UCSD-AML1 (cell line): Measurements from ENCODE around the gene SNHG17.

ENCODE experiments used
- DNase-seq: peaks from one replicate; lab custom pipeline; 2025; ENCODE audit not compliant: unreplicated experiment; lab: John Stamatoyannopoulos, UW

Gene SNHG17

DNA sequence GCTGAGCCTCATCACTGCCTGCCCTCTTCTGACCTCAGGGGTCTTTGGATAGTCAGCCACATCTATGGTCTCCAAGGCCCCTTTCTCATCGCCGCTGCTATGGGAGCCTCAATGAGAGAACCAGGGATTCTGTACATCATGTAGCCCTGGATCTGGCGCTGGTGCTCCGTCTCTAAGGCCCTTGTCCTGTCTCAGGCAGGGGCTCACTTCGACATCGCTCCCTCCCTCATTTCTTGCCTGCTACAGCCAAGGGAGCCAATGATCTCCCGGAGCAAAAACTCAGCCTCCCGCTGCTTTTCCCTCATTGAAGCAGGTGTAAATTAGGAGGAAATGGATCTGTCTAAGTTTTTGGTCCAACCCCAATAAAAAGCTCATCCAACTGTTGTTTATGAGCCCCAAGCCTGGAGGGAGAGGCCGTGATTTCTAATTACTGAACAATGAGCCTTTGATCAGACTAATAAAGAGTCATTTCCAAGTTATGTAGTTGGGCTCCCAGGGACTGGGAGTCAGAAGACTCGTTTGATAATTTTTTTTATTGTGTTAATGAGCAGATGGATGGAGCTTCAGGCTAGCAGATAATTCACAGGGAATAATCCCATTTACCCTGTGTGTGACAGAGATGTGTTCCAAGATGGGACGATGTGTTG is 58.0 kb downstream of the SNHG17 start:
- no peak for DNase-seq

DNA sequence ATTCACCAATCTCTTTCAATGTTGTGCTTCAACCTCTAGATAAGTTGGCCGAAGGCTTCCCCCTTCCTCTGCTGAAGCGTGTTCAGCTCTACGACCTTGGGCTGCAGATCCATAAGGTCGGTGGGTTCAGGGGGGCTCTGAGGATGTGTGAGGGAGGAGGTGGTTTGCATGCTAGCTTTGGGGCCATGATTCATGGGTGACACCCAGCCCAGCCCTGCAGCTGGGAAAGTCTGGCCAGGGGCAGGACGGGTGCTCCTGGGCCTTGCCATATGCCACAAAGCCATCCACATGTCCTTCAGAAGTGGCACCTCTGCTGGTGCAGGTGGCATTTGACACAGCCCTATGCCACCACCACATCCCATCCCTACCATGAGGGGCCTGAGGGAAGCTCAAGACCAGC is 61.2 kb downstream of the SNHG17 start:
- DNase-seq = no peak

DNA sequence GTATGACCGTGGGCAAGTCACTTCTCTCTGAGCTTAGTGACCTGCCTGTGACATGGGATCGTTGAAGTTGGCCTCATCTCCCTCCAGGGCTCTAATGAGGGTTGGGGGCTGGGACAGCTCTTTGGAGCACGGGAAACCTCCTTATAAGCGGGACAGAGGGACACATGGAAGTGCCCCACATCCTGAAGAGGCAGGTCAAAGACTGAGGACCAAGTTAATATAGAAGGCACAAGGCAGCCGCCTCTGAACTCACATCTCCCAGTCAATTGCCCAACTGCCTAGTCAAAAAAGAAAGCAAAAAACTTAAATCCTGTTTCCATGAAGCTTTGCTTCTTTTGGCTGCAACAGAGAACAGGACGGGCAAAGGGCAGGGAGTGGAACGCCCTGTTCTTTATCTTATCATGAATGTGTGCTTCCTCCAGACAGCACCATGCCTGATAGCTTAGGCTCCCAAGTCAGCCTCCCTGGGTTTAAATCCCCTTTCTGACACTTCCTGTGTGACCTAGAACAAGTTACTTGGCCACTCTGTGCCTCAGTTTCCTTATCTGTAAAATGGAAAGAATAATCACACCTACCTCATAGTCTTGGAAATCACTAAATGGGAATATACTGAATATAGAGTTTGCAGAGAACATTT is 61.8 kb downstream of the SNHG17 start:
- DNase-seq = no peak

DNA sequence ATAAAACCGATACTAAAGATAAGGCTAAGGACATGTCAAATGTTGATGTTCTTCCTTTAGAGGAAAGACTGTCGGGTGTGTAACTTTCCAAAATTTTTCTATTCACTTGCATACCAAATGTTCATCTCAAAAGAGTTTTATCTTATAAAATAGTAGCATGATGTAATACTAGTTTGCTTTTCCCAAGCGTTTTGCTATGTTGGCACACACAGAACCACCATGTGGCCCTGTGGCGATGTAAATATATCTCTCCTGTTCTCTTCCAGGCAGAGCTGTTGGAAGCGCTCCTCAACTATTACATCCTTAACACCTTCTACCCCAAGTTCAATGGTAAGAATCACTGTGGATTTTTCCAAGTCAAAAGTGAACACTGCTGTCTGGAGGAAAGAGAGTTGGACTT is 62.3 kb downstream of the SNHG17 start:
- no peak for DNase-seq
